H9 (cell line): ENCODE results near the gene RABGEF1. TPM values are rescaled to one million over a fixed set of nuclear protein-coding genes. Genes with fewer than 3 reads are reported as not detected.
"Not testable (repeated sequence)": the region's sequence is repeated elsewhere in the genome, so short reads cannot be mapped to it uniquely, and the experiment has no call there.

Experiments
- DNase-seq: peaks from one replicate; pipeline ENCODE4 v3.0.0-alpha.2; 2017
- H2AFZ ChIP-seq: one replicate; pipeline ENCODE4 v1.6.1; 2013; ENCODE audit warnings: mild to moderate bottlenecking, low read length, control low read depth, moderate library complexity
- H2AK5ac ChIP-seq: 2 replicates; pipeline ENCODE4 v1.6.1; 2013; ENCODE audit warnings: low read length, control low read depth, mixed read lengths; ENCODE audit not compliant: insufficient read length
- H2BK120ac ChIP-seq: one replicate; pipeline ENCODE4 v1.6.1; 2013; ENCODE audit warnings: low read depth, mild to moderate bottlenecking, low read length, control low read depth, inconsistent platforms; ENCODE audit not compliant: poor library complexity, severe bottlenecking
- H2BK12ac ChIP-seq: 2 replicates; pipeline ENCODE4 v1.6.1; 2013; ENCODE audit warnings: low read length, control low read depth, mixed read lengths, low read depth; ENCODE audit not compliant: insufficient read length
- H2BK15ac ChIP-seq: 2 replicates; pipeline ENCODE4 v1.6.1; 2013; ENCODE audit warnings: low read depth, low read length, control low read depth
- H2BK20ac ChIP-seq: one replicate; pipeline ENCODE4 v1.6.1; 2013; ENCODE audit warnings: low read depth, mild to moderate bottlenecking, low read length, control low read depth, inconsistent platforms; ENCODE audit not compliant: poor library complexity, severe bottlenecking
- H2BK5ac ChIP-seq: 2 replicates; pipeline ENCODE4 v1.6.1; 2013; ENCODE audit warnings: low read length, control low read depth, mixed read lengths; ENCODE audit not compliant: insufficient read length
- H3K14ac ChIP-seq: 2 replicates; pipeline ENCODE4 v1.6.1; 2013; ENCODE audit warnings: low read length, control low read depth; ENCODE audit not compliant: insufficient read depth
- H3K18ac ChIP-seq: 2 replicates; pipeline ENCODE4 v1.6.1; 2013; ENCODE audit warnings: low read depth, mild to moderate bottlenecking, mixed read lengths, low read length, control low read depth; ENCODE audit not compliant: insufficient read length
- H3K23ac ChIP-seq: 2 replicates; pipeline ENCODE4 v1.6.1; 2013; ENCODE audit warnings: low read length, control low read depth, mixed read lengths, low read depth; ENCODE audit not compliant: insufficient read length
- H3K23me2 ChIP-seq: 2 replicates; pipeline ENCODE4 v1.6.1; 2013; ENCODE audit warnings: low read depth, mild to moderate bottlenecking, mixed read lengths, low read length, control low read depth; ENCODE audit not compliant: insufficient read length, poor library complexity, severe bottlenecking
- H3K27ac ChIP-seq: 2 replicates; pipeline ENCODE4 v1.5.1; 2013; ENCODE audit warnings: low read length, control low read depth, mixed read lengths, low read depth; ENCODE audit not compliant: insufficient read length
- H3K27me3 ChIP-seq: 2 replicates; pipeline ENCODE4 v1.6.1; 2013; ENCODE audit warnings: low read length, control low read depth, inconsistent platforms; ENCODE audit not compliant: insufficient read depth
- H3K4ac ChIP-seq: 2 replicates; pipeline ENCODE4 v1.6.1; 2013; ENCODE audit warnings: low read depth, mild to moderate bottlenecking, control low read depth, inconsistent platforms, low read length, moderate library complexity
- H3K4me1 ChIP-seq: 2 replicates; pipeline ENCODE4 v1.6.1; 2013; ENCODE audit warnings: low read length, control low read depth, inconsistent platforms; ENCODE audit not compliant: insufficient read depth
- H3K4me2 ChIP-seq: 2 replicates; pipeline ENCODE4 v1.6.1; 2013; ENCODE audit warnings: low read length, control low read depth, mixed read lengths; ENCODE audit not compliant: insufficient read length, insufficient read depth
- H3K56ac ChIP-seq: 2 replicates; pipeline ENCODE4 v1.6.1; 2013; ENCODE audit warnings: low read depth, mild to moderate bottlenecking, mixed read lengths, low read length, control low read depth; ENCODE audit not compliant: insufficient read length
- H3K79me1 ChIP-seq: 2 replicates; pipeline ENCODE4 v1.6.1; 2013; ENCODE audit warnings: low read depth, mild to moderate bottlenecking, moderate library complexity, low read length, control low read depth, inconsistent platforms; ENCODE audit not compliant: insufficient read depth, poor library complexity, severe bottlenecking
- H3K79me2 ChIP-seq: 2 replicates; pipeline ENCODE4 v1.6.1; 2013; ENCODE audit warnings: low read length, control low read depth, inconsistent platforms; ENCODE audit not compliant: insufficient read depth
- H3K9ac ChIP-seq: 2 replicates; pipeline ENCODE4 v1.6.1; 2013; ENCODE audit warnings: low read length, control low read depth, mixed read lengths; ENCODE audit not compliant: insufficient read length; ENCODE audit errors: extremely low read depth
- H3K9me3 ChIP-seq: one replicate; pipeline ENCODE4 v1.6.1; 2013; ENCODE audit warnings: low read depth, low read length, inconsistent platforms; ENCODE audit not compliant: control insufficient read depth
- H3T11ph ChIP-seq: one replicate; pipeline ENCODE4 v1.6.1; 2013; ENCODE audit warnings: mild to moderate bottlenecking, low read length, control low read depth, inconsistent platforms
- H4K20me1 ChIP-seq: one replicate; pipeline ENCODE4 v1.6.1; 2013; ENCODE audit not compliant: control insufficient read depth, insufficient read length, insufficient read depth
- H4K5ac ChIP-seq: 2 replicates; pipeline ENCODE4 v1.6.1; 2013; ENCODE audit warnings: low read depth, mild to moderate bottlenecking, mixed read lengths, low read length, control low read depth; ENCODE audit not compliant: insufficient read length
- H4K8ac ChIP-seq: replicated peaks from 2 replicates; pipeline ENCODE4 v1.6.1; 2013; ENCODE audit warnings: low read length, control low read depth, mixed read lengths, low read depth; ENCODE audit not compliant: insufficient read length
- H4K91ac ChIP-seq: 2 replicates; pipeline ENCODE4 v1.6.1; 2013; ENCODE audit warnings: low read depth, mild to moderate bottlenecking, moderate library complexity, mixed read lengths, low read length, control low read depth; ENCODE audit not compliant: insufficient read length
- H3K27ac Mint-ChIP-seq, 3 experiments: 2 replicates in 2 of 3; 3 replicates in 1 of 3; pipeline ENCODE4 v1.8.0; 2020 to 2021; ENCODE audit warnings: mixed read lengths in 3 of 3, mild to moderate bottlenecking in 1 of 3, moderate library complexity in 1 of 3
- H3K27me3 Mint-ChIP-seq: 2 replicates; pipeline ENCODE4 v1.8.0; 2021; ENCODE audit warnings: low read depth, mild to moderate bottlenecking, moderate library complexity, mixed read lengths
- H3K36me3 Mint-ChIP-seq, 3 experiments: 2 replicates in 2 of 3; 3 replicates in 1 of 3; pipeline ENCODE4 v1.8.0; 2020 to 2021; ENCODE audit warnings: low read depth in 3 of 3, mixed read lengths in 3 of 3; ENCODE audit not compliant: insufficient read depth in 1 of 3
- H3K4me1 Mint-ChIP-seq, 2 experiments: 2 replicates each; pipeline ENCODE4 v1.8.0; 2020; ENCODE audit warnings: mixed read lengths in 2 of 2
- H3K4me3 Mint-ChIP-seq, 2 experiments: 2 replicates in 1 of 2; 3 replicates in 1 of 2; pipeline ENCODE4 v1.8.0; 2020 to 2021; ENCODE audit warnings: mild to moderate bottlenecking in 2 of 2, mixed read lengths in 2 of 2, moderate library complexity in 1 of 2
- H3K9me3 Mint-ChIP-seq, 2 experiments: 2 replicates in 1 of 2; 3 replicates in 1 of 2; pipeline ENCODE4 v1.8.0; 2020; ENCODE audit warnings: mild to moderate bottlenecking in 2 of 2, mixed read lengths in 2 of 2, moderate library complexity in 1 of 2
- WGBS: extraction: QIAGEN DNeasy Blood & Tissue Kit; methylation state at CpG from one replicate; pipeline ENCODE4 v1.1.7; 2013; ENCODE audit warnings: missing lambda C conversion rate, low lambda C conversion rate, mixed read lengths; ENCODE audit not compliant: insufficient read length; ENCODE audit errors: extremely low coverage; 5-methylcytosine and 5-hydroxymethylcytosine counted together
- total RNA-seq: library from RNA; stranded (reverse); gene quantifications from 2 replicates; pipeline ENCODE4 v1.2.1, GENCODE V29; 2021
- TF ChIP-seq, protein P1 (sequence below): fragments of 200-600 bp; sonication (generic); conservative IDR thresholded peaks from 3 replicates; pipeline ENCODE4 v1.8.0; 2021; ENCODE audit warnings: antibody characterized with exemption, mild to moderate bottlenecking

Gene RABGEF1
- total RNA-seq, 1 experiment from 2014 or later, result 17.3 TPM

DNA sequence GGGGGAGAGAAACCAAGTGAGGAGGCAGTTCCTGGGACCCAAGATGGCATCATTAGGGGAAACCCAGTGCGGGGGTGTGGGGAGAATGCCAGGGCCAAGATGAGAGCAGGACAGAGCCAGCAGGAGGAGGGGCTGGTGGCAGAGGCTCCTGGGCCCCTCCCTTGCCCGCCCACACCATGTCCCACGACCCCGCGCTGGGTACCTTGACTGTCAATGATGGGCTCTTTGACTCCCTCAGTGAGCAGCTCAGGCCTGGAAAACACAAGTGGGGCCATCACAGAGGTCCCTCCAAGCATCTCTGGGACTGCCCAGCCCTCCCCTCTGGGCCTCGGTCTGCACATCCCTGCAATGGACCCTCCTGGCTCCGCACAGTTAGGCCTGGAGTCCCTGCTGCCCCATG is 75.4 kb downstream of the RABGEF1 start:
- Mint-ChIP-seq H3K4me3 (no peak overlapping the region), H3K4me1 (peaks cover 8 to 12% of the 10 kb centered on the region in 2 experiments), H3K36me3 (peaks cover 0 to 16% (median 6%) of the 10 kb centered on the region in 3 experiments; a peak in 5 of 7 replicates), H3K27ac (no peak overlapping the region), H3K9me3 (no peaks in the 10 kb centered on the region), H3K27me3 (no peaks in the 10 kb centered on the region)
- Histone ChIP-seq H2BK120ac (no peak overlapping the region), H4K91ac (no peak overlapping the region), H3K4ac (no peak overlapping the region), H2BK12ac (no peak overlapping the region), H3K23ac (no peak overlapping the region), H3K9me3 (no peaks in the 10 kb centered on the region), H2BK5ac (no peak overlapping the region), H2AK5ac (no peak overlapping the region), H3K23me2 (no peaks in the 10 kb centered on the region), H2AFZ (no peak overlapping the region), H3K79me1 (no peaks in the 10 kb centered on the region), H4K5ac (no peak overlapping the region), H4K8ac (no peak overlapping the region), H4K20me1 (no peaks in the 10 kb centered on the region), H3K4me2 (no peak overlapping the region), H3K79me2 (no peaks in the 10 kb centered on the region), H3K56ac (no peak overlapping the region), H3K18ac (no peak overlapping the region), H3K14ac (no peak overlapping the region), H3K4me1 (no peaks in the 10 kb centered on the region), H3K9ac (no peak overlapping the region), H2BK15ac (no peak overlapping the region), H3K27me3 (no peaks in the 10 kb centered on the region), H2BK20ac (no peak overlapping the region), H3T11ph (no peak overlapping the region), H3K27ac (no peak overlapping the region)
- WGBS, result no CpG with 5 or more reads among the region's 7 CpGs
- TF ChIP-seq, protein P1, sequence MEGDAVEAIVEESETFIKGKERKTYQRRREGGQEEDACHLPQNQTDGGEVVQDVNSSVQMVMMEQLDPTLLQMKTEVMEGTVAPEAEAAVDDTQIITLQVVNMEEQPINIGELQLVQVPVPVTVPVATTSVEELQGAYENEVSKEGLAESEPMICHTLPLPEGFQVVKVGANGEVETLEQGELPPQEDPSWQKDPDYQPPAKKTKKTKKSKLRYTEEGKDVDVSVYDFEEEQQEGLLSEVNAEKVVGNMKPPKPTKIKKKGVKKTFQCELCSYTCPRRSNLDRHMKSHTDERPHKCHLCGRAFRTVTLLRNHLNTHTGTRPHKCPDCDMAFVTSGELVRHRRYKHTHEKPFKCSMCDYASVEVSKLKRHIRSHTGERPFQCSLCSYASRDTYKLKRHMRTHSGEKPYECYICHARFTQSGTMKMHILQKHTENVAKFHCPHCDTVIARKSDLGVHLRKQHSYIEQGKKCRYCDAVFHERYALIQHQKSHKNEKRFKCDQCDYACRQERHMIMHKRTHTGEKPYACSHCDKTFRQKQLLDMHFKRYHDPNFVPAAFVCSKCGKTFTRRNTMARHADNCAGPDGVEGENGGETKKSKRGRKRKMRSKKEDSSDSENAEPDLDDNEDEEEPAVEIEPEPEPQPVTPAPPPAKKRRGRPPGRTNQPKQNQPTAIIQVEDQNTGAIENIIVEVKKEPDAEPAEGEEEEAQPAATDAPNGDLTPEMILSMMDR, result no peak
- DNase-seq, result no peak

DNA sequence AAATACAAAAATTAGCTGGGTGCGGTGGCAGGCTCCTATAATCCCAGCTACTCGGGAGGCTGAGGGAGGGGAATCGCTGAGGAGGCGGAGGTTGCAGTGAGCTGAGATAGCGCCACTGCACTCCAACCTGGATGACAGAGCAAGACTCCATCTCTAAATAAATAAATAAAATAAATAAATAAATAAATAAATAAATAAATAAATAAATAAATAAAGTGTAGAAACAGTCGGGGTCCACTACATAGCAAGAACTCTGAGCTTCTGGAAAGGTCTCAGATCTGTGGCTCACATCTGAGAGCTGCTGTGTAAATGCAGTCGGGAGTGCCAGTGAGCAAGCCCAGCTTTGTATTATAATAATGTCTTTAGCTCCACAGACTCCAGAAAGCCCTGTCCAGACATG is 76.1 kb downstream of the RABGEF1 start:
- not testable (repeated sequence) for H3K9me3 ChIP-seq, H3K14ac ChIP-seq, H4K91ac ChIP-seq, H3K27ac Mint-ChIP-seq, H3K23me2 ChIP-seq, H3K4me3 Mint-ChIP-seq, H3K79me1 ChIP-seq, H4K20me1 ChIP-seq, H3K23ac ChIP-seq, H3K79me2 ChIP-seq, H3K27me3 Mint-ChIP-seq, H3K27me3 ChIP-seq, H3K9ac ChIP-seq, H3T11ph ChIP-seq, H2BK12ac ChIP-seq, H4K5ac ChIP-seq, H3K9me3 Mint-ChIP-seq, H2BK20ac ChIP-seq, DNase-seq, H2AFZ ChIP-seq, H2BK120ac ChIP-seq, H3K4me2 ChIP-seq, H3K4ac ChIP-seq, H3K27ac ChIP-seq, H3K56ac ChIP-seq, H3K18ac ChIP-seq, H2BK5ac ChIP-seq, H2BK15ac ChIP-seq, H4K8ac ChIP-seq, H2AK5ac ChIP-seq, H3K4me1 ChIP-seq
- peaks cover 0 to 11% (median 5%) of the 10 kb centered on the region in 3 experiments; a peak in 4 of 7 replicates for H3K36me3 Mint-ChIP-seq
- H3K4me1 Mint-ChIP-seq, result peaks cover 8 to 12% of the 10 kb centered on the region in 2 experiments
- WGBS, result no CpG with 5 or more reads among the region's 7 CpGs
